Measurements from ENCODE around the gene CDH13.

CDH13 gene

DNA sequence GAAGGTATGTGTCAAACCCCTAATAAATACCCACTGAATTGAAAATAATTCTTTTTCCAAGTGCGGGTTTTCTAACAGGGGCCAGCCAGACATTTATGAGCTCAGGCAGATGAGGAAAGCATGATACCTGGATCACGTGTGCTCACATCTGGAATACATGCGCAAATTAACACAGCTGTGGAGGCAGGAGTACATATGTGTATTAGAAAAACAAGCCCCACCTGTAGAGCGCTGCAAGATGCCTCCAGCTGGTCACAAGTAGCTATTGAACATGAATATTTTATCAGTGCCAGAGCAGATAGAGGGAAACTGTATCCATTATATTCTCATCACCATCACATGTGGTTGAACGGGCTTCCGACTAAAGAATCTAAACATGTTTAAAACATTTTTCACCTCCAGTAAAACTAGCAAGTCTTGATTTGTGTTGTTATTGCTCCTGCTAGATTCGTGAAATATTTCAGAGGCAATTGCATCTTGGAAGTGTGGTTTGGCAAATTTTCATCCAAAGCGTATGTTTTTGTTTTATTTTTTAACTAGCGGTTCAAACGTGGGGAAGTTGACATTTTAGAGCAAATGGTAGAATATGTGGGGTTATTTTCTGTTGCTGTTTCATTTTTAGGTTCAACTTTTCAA lies 482.8 kb downstream of the CDH13 start:
- no peak for TF ChIP-seq EZH2 (optimal IDR thresholded peaks at IDR 0.05; ENCODE audit: low read depth, low read length)
- TF ChIP-seq EZH2phosphoT487 (IDR thresholded peaks at IDR 0.05; ENCODE audit: low read length) = no peak
- TF ChIP-seq CTCF (IDR thresholded peaks at IDR 0.05; ENCODE audit: low read length) = no peak
- no peak overlapping the region for H3K4me2 ChIP-seq (ENCODE audit: low read depth, low read length)
- no peaks in the 10 kb centered on the region for H3K27me3 ChIP-seq (replicated peaks; ENCODE audit: insufficient read depth, low read length)
- H3K36me3 ChIP-seq (replicated peaks; ENCODE audit: insufficient read depth, low read length) = no peaks in the 10 kb centered on the region
- H3K9me2 ChIP-seq (replicated peaks; ENCODE audit: insufficient read depth, low read length) = no peaks in the 10 kb centered on the region
- no peak for DNase-seq
- no peaks in the 10 kb centered on the region for H3K79me2 ChIP-seq (ENCODE audit: low read length)
- H4K20me1 ChIP-seq (ENCODE audit: insufficient read depth, low read length) = no peaks in the 10 kb centered on the region
- H3K9me3 ChIP-seq (replicated peaks; ENCODE audit: insufficient read depth, low read length) = no peaks in the 10 kb centered on the region
- H2AFZ ChIP-seq (ENCODE audit: low read length) = no peak overlapping the region
- H3K4me3 ChIP-seq (ENCODE audit: low read length) = no peak overlapping the region
- no peaks in the 10 kb centered on the region for H3F3A ChIP-seq (ENCODE audit: insufficient read depth, low read length)
- H3K27ac ChIP-seq (ENCODE audit: low read length) = no peak overlapping the region
- H3K9ac ChIP-seq (ENCODE audit: low read length) = no peak overlapping the region
- H3K4me1 ChIP-seq (ENCODE audit: low read length) = no peaks in the 10 kb centered on the region

- Histone ChIP-seq H3K9ac (ENCODE audit: low read length) (no peak overlapping the region), H3K4me2 (ENCODE audit: low read depth, low read length) (no peak overlapping the region), H3K9me3 (replicated peaks; ENCODE audit: insufficient read depth, low read length) (no peaks in the 10 kb centered on the region), H3K36me3 (replicated peaks; ENCODE audit: insufficient read depth, low read length) (no peaks in the 10 kb centered on the region), H3F3A (ENCODE audit: insufficient read depth, low read length) (no peaks in the 10 kb centered on the region), H2AFZ (ENCODE audit: low read length) (no peak overlapping the region), H3K9me2 (replicated peaks; ENCODE audit: insufficient read depth, low read length) (no peaks in the 10 kb centered on the region), H3K27me3 (replicated peaks; ENCODE audit: insufficient read depth, low read length) (no peaks in the 10 kb centered on the region), H3K27ac (ENCODE audit: low read length) (no peak overlapping the region), H4K20me1 (ENCODE audit: insufficient read depth, low read length) (no peaks in the 10 kb centered on the region), H3K4me1 (ENCODE audit: low read length) (no peaks in the 10 kb centered on the region), H3K4me3 (ENCODE audit: low read length) (no peak overlapping the region), H3K79me2 (ENCODE audit: low read length) (no peaks in the 10 kb centered on the region)
- no peak for TF ChIP-seq CTCF (IDR thresholded peaks at IDR 0.05; ENCODE audit: low read length)
- TF ChIP-seq EZH2phosphoT487 (IDR thresholded peaks at IDR 0.05; ENCODE audit: low read length) = no peak
- TF ChIP-seq EZH2 (optimal IDR thresholded peaks at IDR 0.05; ENCODE audit: low read depth, low read length) = no peak
- no peak for DNase-seq
Observed at GRCh38 chr16:83110269-83110668, 483.5 kb downstream of the CDH13 start.

DNA sequence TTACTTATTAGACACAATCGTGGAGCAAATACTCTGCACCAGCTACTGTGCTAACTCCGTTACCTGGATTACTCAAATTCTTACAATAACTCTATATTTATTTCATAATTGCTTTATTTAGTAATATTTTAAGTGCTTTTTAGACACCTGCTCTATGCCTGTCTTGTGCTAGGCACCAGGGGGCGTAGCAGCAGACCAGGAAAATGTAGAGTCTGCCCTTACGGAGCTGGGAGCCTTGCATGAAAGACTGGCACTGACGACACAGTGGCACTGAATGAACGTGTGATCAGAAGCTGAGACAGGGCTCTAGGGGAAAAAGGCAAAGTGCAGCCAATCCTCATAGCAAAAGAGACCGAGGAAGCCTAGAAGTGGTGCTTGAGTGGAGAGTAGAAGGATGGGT lies 486.5 kb downstream of the CDH13 start:
- H3K27me3 ChIP-seq (replicated peaks; ENCODE audit: insufficient read depth, low read length) = no peaks in the 10 kb centered on the region
- no peak overlapping the region for H3K9ac ChIP-seq (ENCODE audit: low read length)
- H3K4me1 ChIP-seq (ENCODE audit: low read length) = no peaks in the 10 kb centered on the region
- DNase-seq = no peak
- no peaks in the 10 kb centered on the region for H4K20me1 ChIP-seq (ENCODE audit: insufficient read depth, low read length)
- no peaks in the 10 kb centered on the region for H3K9me3 ChIP-seq (replicated peaks; ENCODE audit: insufficient read depth, low read length)
- H3K4me2 ChIP-seq (ENCODE audit: low read depth, low read length) = no peak overlapping the region
- H3K79me2 ChIP-seq (ENCODE audit: low read length) = no peaks in the 10 kb centered on the region
- H3K27ac ChIP-seq (ENCODE audit: low read length) = no peak overlapping the region
- TF ChIP-seq CTCF (IDR thresholded peaks at IDR 0.05; ENCODE audit: low read length) (no peak; the same call in 1 of the 2 replicates), EZH2phosphoT487 (IDR thresholded peaks at IDR 0.05; ENCODE audit: low read length) (no peak)
- no peaks in the 10 kb centered on the region for H3K36me3 ChIP-seq (replicated peaks; ENCODE audit: insufficient read depth, low read length)
- no peak overlapping the region for H3K4me3 ChIP-seq (ENCODE audit: low read length)
- H3K9me2 ChIP-seq (replicated peaks; ENCODE audit: insufficient read depth, low read length) = no peaks in the 10 kb centered on the region
- H2AFZ ChIP-seq (ENCODE audit: low read length) = no peak overlapping the region
- H3F3A ChIP-seq (ENCODE audit: insufficient read depth, low read length) = no peaks in the 10 kb centered on the region
